PC-9 (cell line): Measurements from ENCODE around the gene AKR1B1. TPM values are rescaled to one million over a fixed set of nuclear protein-coding genes. Genes with fewer than 3 reads are reported as not detected.
A peak's percentile ranks its signal among the peaks of the same experiment; 100 is the strongest.

ENCODE experiments used
- BruUV-seq: library from RNA; stranded (reverse); fragments of 400-500 nt; replicated peaks from 2 replicates; lab custom pipeline; 2021; lab: Mats Ljungman, UMichigan
- CTCF ChIA-PET: fragments of 300-600 bp; sonication (Branson Sonifier 250); formaldehyde crosslinking; loops from one replicate; lab custom pipeline; 2022; ENCODE audit warnings: antibody characterized with exemption; lab: Charles Lee
- POLR2A ChIA-PET: fragments of 300-600 bp; sonication (Branson Sonifier 250); formaldehyde crosslinking; loops from one replicate; lab custom pipeline; 2022; ENCODE audit warnings: antibody characterized with exemption; ENCODE audit not compliant: unreplicated experiment; lab: Charles Lee
- DNase-seq, 2 experiments: peaks; one replicate each; pipeline versions ENCODE4 v3.0.0 to v3.0.0-alpha.2; 2015 to 2022; ENCODE audit warnings: mixed read lengths in 1 of 2
- H2AFZ ChIP-seq: fragments of 200-600 bp; sonication (generic); 2 replicates; pipeline ENCODE4 v1.8.1; 2017; ENCODE audit warnings: antibody characterized with exemption
- H3F3A ChIP-seq: fragments of 200-600 bp; sonication (generic); 2 replicates; pipeline ENCODE4 v1.8.1; 2017; ENCODE audit warnings: antibody characterized with exemption, mild to moderate bottlenecking, low read depth; ENCODE audit not compliant: insufficient read depth
- H3K27ac ChIP-seq: fragments of 200-600 bp; sonication (generic); 2 replicates; pipeline ENCODE4 v1.6.1; 2016; ENCODE audit warnings: mixed run types
- H3K27me3 ChIP-seq: fragments of 200-600 bp; sonication (generic); 2 replicates; pipeline ENCODE4 v1.6.1; 2016; ENCODE audit warnings: low read depth, mixed run types; ENCODE audit not compliant: insufficient read depth
- H3K36me3 ChIP-seq: fragments of 200-600 bp; sonication (generic); 2 replicates; pipeline ENCODE4 v1.6.1; 2016; ENCODE audit warnings: low read depth, mixed run types
- H3K4me1 ChIP-seq: fragments of 200-600 bp; sonication (generic); replicated peaks from 2 replicates; pipeline ENCODE4 v1.6.1; 2016; ENCODE audit warnings: mixed run types; ENCODE audit not compliant: insufficient read depth
- H3K4me2 ChIP-seq: fragments of 200-600 bp; sonication (generic); 2 replicates; pipeline ENCODE4 v1.6.1; 2017; ENCODE audit warnings: mixed run types
- H3K4me3 ChIP-seq: fragments of 200-600 bp; sonication (generic); 2 replicates; pipeline ENCODE4 v1.6.1; 2016; ENCODE audit warnings: mixed run types
- H3K79me2 ChIP-seq: fragments of 200-600 bp; sonication (generic); 2 replicates; pipeline ENCODE4 v1.6.1; 2017; ENCODE audit warnings: low read depth, mixed run types
- H3K9me2 ChIP-seq: fragments of 200-600 bp; sonication (generic); 2 replicates; pipeline ENCODE4 v1.8.1; 2017; ENCODE audit warnings: mild to moderate bottlenecking; ENCODE audit not compliant: insufficient read depth
- H3K9me3 ChIP-seq: fragments of 200-600 bp; sonication (generic); 2 replicates; pipeline ENCODE4 v1.8.1; 2016; ENCODE audit warnings: low read depth; ENCODE audit not compliant: insufficient read depth
- H4K20me1 ChIP-seq: fragments of 200-600 bp; sonication (generic); 2 replicates; pipeline ENCODE4 v1.8.1; 2017; ENCODE audit not compliant: insufficient read depth
- CTCF ChIP-seq: fragments of 200-600 bp; sonication (generic); conservative IDR thresholded peaks from 2 replicates; pipeline ENCODE4 v1.6.1; 2017; ENCODE audit warnings: mixed run types, antibody characterized with exemption, mild to moderate bottlenecking, moderate library complexity
- EZH2 ChIP-seq: fragments of 200-600 bp; sonication (generic); IDR thresholded peaks from 2 replicates; pipeline ENCODE4 v1.8.0; 2017; ENCODE audit warnings: antibody characterized with exemption, low read depth
- intact Hi-C: fragments of 100-400 bp; cut with micrococcal nuclease; formaldehyde crosslinking; loops from one replicate; pipeline ENCODE4 v1.10.0; 2022; ENCODE audit not compliant: unreplicated experiment
- total RNA-seq: library from RNA; stranded (reverse); gene quantifications from 2 replicates; pipeline ENCODE4 v1.2.3, GENCODE V29; 2021

Gene AKR1B1
- total RNA-seq, 1 experiment from 2014 or later, result 1,009 TPM

- H3K4me2 ChIP-seq, result 0 out of 2 replicates have a peak overlapping the region, but pooled peaks have one; percentile 13
- ChIA-PET CTCF (no interaction called here), POLR2A (no interaction called here)
- BruUV-seq, result no TSS peak
- no peaks in the 10 kb centered on the region for H4K20me1 ChIP-seq
- intact Hi-C loops, result loop anchor here (5.0 kb wide), 1 partner anchor 280 kb away; no protein-coding TSS in a partner anchor
- H3K27ac ChIP-seq, result no peak overlapping the region
- no peaks in the 10 kb centered on the region for H3K79me2 ChIP-seq
- no peaks in the 10 kb centered on the region for H3K27me3 ChIP-seq
- H3K36me3 ChIP-seq, result no peaks in the 10 kb centered on the region
- no peak for TF ChIP-seq EZH2
- TF ChIP-seq CTCF, result no peak
- H3F3A ChIP-seq, result no peaks in the 10 kb centered on the region
- peaks cover 23% of the 10 kb centered on the region for H3K4me1 ChIP-seq
- H3K4me3 ChIP-seq, result no peak overlapping the region
- H3K9me2 ChIP-seq, result no peaks in the 10 kb centered on the region
- H2AFZ ChIP-seq, result no peak overlapping the region
- H3K9me3 ChIP-seq, result no peaks in the 10 kb centered on the region
- no peak for DNase-seq
These were observed 36.3 kb downstream of the AKR1B1 start for GRCh38 chr7:134422638-134423037.

DNA sequence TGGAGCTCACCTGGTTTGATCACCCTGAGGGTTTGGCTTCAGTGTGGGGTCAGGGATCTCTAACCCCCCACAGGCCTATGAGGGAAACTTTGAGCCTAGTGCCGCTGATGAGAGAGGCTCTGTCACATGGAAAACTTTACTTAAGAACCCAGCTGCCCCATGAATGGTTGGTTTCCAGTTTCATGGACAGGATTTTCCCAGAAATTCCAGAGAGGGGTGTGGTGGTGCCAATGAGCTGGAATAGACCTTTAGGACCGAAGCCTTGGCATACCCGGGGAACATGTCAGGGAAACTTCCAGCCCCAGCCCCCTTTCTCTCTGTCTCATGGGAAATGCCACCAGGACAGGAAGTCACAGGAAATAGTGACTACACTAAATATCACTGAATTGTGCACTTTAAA, 36.9 kb downstream of the AKR1B1 start:
- Histone ChIP-seq H3K27ac (no peak overlapping the region), H3K9me3 (no peaks in the 10 kb centered on the region), H4K20me1 (no peaks in the 10 kb centered on the region), H2AFZ (no peak overlapping the region), H3K27me3 (no peaks in the 10 kb centered on the region), H3K4me3 (no peak overlapping the region), H3F3A (no peaks in the 10 kb centered on the region), H3K79me2 (no peaks in the 10 kb centered on the region), H3K36me3 (no peaks in the 10 kb centered on the region), H3K4me1 (peaks cover 23% of the 10 kb centered on the region), H3K9me2 (no peaks in the 10 kb centered on the region), H3K4me2 (no peak overlapping the region)
- no peak for TF ChIP-seq CTCF
- no peak for TF ChIP-seq EZH2
- BruUV-seq, result no TSS peak
- intact Hi-C loops, result loop anchor here (5.0 kb wide), 1 partner anchor 280 kb away; no protein-coding TSS in a partner anchor
- DNase-seq, result no peak
- CTCF ChIA-PET, result no interaction called here
- POLR2A ChIA-PET, result no interaction called here

- ChIA-PET POLR2A (no interaction called here), CTCF (interaction anchor here (0.6 kb wide), 1 partner anchor 431 kb away, joined by 3 read pairs; no protein-coding TSS in a partner anchor)
- intact Hi-C loops, result loop anchor here (5.0 kb wide), 1 partner anchor 278 kb away; no protein-coding TSS in a partner anchor
- H2AFZ ChIP-seq, result no peak overlapping the region
- no peak overlapping the region for H3K4me3 ChIP-seq
- H3K27ac ChIP-seq, result no peak overlapping the region
- peaks cover 23% of the 10 kb centered on the region for H3K4me1 ChIP-seq
- peak; percentile 93 for TF ChIP-seq CTCF
- no peak for TF ChIP-seq EZH2
- DNase-seq, result peak in 1 of 2 experiments; percentile 46
- no peaks in the 10 kb centered on the region for H3K27me3 ChIP-seq
- no peaks in the 10 kb centered on the region for H3F3A ChIP-seq
- H3K9me3 ChIP-seq, result no peaks in the 10 kb centered on the region
- H3K9me2 ChIP-seq, result no peaks in the 10 kb centered on the region
- no peaks in the 10 kb centered on the region for H3K79me2 ChIP-seq
- BruUV-seq, result no TSS peak
- no peaks in the 10 kb centered on the region for H3K36me3 ChIP-seq
- H4K20me1 ChIP-seq, result no peaks in the 10 kb centered on the region
- H3K4me2 ChIP-seq, result no peak overlapping the region
These were observed 38.3 kb downstream of the AKR1B1 start for GRCh38 chr7:134420424-134421125.
